ENCODE results near the gene LEMD1.
"Not testable (repeated sequence)": the region's sequence is repeated elsewhere in the genome, so short reads cannot be mapped to it uniquely, and the experiment has no call there.

Gene LEMD1

GRCh38 chr1:205391386-205391785 is 30.5 kb downstream of the LEMD1 start:
- no peak overlapping the region for H3K27ac Mint-ChIP-seq
- peaks cover 45% of the 10 kb centered on the region for H3K27me3 Mint-ChIP-seq (ENCODE audit: low read depth)
- no peaks in the 10 kb centered on the region for H3K4me1 Mint-ChIP-seq (ENCODE audit: low read depth)
- no peak overlapping the region for H3K4me3 Mint-ChIP-seq
- H3K9me3 Mint-ChIP-seq = no peaks in the 10 kb centered on the region
- H3K36me3 Mint-ChIP-seq (ENCODE audit: low read depth) = no peaks in the 10 kb centered on the region

GRCh38 chr1:205387845-205388244 is 34.0 kb downstream of the LEMD1 start:
- Mint-ChIP-seq H3K27ac (no peak overlapping the region), H3K36me3 (ENCODE audit: low read depth) (no peaks in the 10 kb centered on the region), H3K9me3 (no peaks in the 10 kb centered on the region), H3K4me3 (no peak overlapping the region), H3K27me3 (ENCODE audit: low read depth) (peaks cover 22% of the 10 kb centered on the region), H3K4me1 (ENCODE audit: low read depth) (no peaks in the 10 kb centered on the region)

DNA sequence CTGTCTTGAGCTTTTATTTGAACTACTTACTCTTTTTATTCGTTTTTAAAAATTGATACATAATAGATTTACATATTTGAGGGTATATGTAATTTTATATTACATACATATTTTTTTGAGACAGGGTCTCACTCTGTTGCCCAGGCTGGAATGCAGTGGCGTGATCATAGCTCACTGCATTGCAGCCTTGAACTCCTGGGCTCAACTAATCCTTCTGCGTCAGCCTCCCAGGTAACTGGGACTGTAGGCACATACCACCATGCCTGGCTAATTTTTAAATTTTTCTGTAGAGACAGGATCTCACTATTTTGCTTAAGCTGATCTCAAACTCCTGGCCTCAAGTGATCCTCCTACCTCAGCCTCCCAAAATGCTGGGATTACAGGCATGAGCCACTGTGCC is 38.9 kb downstream of the LEMD1 start:
- not testable (repeated sequence) for H3K27me3 Mint-ChIP-seq (ENCODE audit: low read depth); H3K36me3 Mint-ChIP-seq (ENCODE audit: low read depth); H3K27ac Mint-ChIP-seq; H3K9me3 Mint-ChIP-seq; H3K4me3 Mint-ChIP-seq; H3K4me1 Mint-ChIP-seq (ENCODE audit: low read depth)

GRCh38 chr1:205382561-205382960 is 39.3 kb downstream of the LEMD1 start:
- Mint-ChIP-seq H3K4me1 (ENCODE audit: low read depth) (no peaks in the 10 kb centered on the region), H3K36me3 (ENCODE audit: low read depth) (no peaks in the 10 kb centered on the region), H3K27ac (no peak overlapping the region), H3K4me3 (no peak overlapping the region), H3K9me3 (no peaks in the 10 kb centered on the region), H3K27me3 (ENCODE audit: low read depth) (peaks cover 10% of the 10 kb centered on the region)

DNA sequence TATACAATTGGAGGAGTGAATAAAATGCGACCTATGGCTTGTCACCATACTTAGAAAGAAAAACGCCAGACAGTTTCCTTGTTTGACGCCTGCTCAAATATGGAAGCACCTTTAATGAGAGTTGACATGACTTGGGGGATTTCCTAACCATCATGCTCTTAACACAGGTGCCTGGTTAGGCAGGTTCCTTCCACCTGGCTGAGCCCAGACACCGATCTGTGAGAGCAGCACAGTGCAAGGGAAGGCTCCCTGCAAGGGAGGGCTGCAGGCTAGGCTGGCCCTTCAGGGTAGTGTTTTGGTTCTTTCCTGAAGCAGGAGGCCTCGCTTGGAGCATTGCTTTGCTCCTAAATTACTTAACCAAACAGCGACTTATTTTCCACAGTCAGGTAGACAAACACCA is 40.6 kb downstream of the LEMD1 start:
- H3K36me3 Mint-ChIP-seq (ENCODE audit: low read depth) = no peaks in the 10 kb centered on the region
- no peaks in the 10 kb centered on the region for H3K9me3 Mint-ChIP-seq
- H3K4me1 Mint-ChIP-seq (ENCODE audit: low read depth) = no peaks in the 10 kb centered on the region
- no peak overlapping the region for H3K4me3 Mint-ChIP-seq
- H3K27ac Mint-ChIP-seq = no peak overlapping the region
- peaks cover 21% of the 10 kb centered on the region for H3K27me3 Mint-ChIP-seq (ENCODE audit: low read depth)

DNA sequence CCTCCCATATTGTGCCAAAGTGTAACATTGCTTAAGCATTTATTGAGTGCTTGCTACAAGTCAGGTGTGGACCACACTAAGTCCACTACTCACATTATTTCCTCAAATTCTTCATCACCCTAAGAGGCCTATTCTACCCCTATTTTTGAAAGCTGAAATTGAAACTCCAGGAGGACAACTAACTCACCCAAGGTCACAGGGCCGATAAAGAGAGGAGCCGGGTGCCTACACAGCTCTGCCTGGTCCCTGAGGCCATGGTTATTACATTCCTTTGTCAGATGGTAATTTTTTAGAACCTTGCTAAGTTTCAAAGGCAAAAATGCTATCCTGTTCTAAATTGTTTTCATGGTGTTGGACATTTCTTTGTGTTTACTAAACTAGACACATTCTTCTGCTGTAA is 41.0 kb downstream of the LEMD1 start:
- no peak overlapping the region for H3K27ac Mint-ChIP-seq
- no peak overlapping the region for H3K4me3 Mint-ChIP-seq
- no peaks in the 10 kb centered on the region for H3K36me3 Mint-ChIP-seq (ENCODE audit: low read depth)
- no peaks in the 10 kb centered on the region for H3K4me1 Mint-ChIP-seq (ENCODE audit: low read depth)
- no peaks in the 10 kb centered on the region for H3K9me3 Mint-ChIP-seq
- H3K27me3 Mint-ChIP-seq (ENCODE audit: low read depth) = peaks cover 25% of the 10 kb centered on the region

- Mint-ChIP-seq H3K27me3 (ENCODE audit: low read depth) (peaks cover 37% of the 10 kb centered on the region), H3K4me1 (ENCODE audit: low read depth) (peaks cover 6% of the 10 kb centered on the region), H3K9me3 (no peaks in the 10 kb centered on the region), H3K27ac (no peak overlapping the region), H3K4me3 (no peak overlapping the region), H3K36me3 (ENCODE audit: low read depth) (no peaks in the 10 kb centered on the region)
Measured at GRCh38 chr1:205379056-205379455, 42.8 kb downstream of the LEMD1 start.

DNA sequence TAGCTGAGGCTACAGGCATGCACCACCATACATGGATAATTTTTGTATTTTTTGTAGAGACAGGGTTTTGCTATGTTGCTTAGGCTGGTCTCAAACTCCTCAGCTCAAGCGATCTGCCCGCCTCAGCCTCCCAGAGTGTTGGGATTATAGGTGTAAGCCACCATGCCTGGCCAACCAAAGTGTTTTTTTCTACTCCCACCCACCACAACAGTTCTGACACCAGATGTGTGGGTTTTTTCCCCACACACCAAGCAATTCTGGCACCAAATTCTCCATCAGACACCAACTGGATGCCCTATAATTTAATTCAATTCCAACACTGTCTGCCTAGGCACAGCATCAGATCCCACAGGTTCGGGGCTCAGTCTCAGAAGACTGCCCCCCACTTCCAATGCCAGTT is 44.5 kb downstream of the LEMD1 start:
- Mint-ChIP-seq H3K4me3 (no peak overlapping the region), H3K27me3 (ENCODE audit: low read depth) (peaks cover 52% of the 10 kb centered on the region), H3K36me3 (ENCODE audit: low read depth) (no peaks in the 10 kb centered on the region), H3K27ac (no peak overlapping the region), H3K9me3 (no peaks in the 10 kb centered on the region), H3K4me1 (ENCODE audit: low read depth) (peaks cover 10% of the 10 kb centered on the region)

DNA sequence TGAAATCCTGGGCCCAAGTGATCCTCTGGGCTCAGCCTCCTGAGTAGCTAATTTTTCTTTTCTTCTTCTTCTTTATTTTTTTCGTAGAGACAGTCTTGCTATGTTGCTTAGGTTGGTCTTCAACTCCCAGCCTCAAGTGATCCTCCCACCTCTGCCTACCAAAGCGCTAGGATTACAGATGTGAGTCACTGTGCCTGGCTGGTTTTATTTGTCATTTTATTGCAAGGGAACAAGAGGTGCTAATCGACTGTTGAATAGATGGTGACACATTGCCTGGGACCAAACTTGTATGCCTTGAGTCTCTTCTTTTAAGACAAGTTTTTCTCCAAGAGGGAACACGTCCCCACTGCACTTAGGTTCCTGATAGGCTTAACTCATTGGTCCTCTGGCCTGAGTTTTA is 45.1 kb downstream of the LEMD1 start:
- peaks cover 56% of the 10 kb centered on the region for H3K27me3 Mint-ChIP-seq (ENCODE audit: low read depth)
- no peak overlapping the region for H3K27ac Mint-ChIP-seq
- peaks cover 10% of the 10 kb centered on the region for H3K4me1 Mint-ChIP-seq (ENCODE audit: low read depth)
- H3K9me3 Mint-ChIP-seq = no peaks in the 10 kb centered on the region
- no peak overlapping the region for H3K4me3 Mint-ChIP-seq
- H3K36me3 Mint-ChIP-seq (ENCODE audit: low read depth) = no peaks in the 10 kb centered on the region

DNA sequence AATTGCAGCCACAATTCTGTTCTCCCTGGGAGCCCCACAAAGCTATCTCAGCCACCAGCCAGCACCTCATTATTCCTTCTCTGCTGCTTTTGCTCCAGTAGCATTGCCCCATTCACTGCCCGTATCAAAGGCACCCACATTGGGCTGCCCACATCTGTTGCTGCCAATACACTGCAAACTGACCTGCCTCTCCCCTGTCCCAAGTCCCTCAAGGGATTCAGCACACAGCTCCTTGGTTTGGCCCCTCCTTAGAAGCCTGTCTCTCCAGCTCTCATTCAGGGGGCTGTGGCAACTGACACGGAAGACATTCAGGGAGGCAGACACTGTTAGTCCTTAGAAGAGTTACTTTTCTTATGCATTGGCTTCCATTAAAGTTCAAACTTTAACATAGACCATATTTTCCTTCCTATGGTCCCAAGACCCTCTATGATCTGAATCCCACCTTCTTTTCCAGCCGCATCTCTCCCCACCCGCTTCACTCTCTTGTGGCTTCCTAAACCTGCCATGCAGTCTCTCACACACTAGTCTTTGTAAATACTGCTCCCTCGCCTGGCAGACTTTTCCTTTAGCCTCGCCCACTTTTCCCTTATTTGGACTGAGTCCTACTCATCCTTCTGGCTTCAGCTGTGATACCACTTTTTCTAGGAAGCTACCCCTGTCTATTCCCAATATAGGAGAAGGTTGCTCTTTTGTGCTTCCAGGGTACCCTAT is 45.9 kb downstream of the LEMD1 start:
- H3K27ac Mint-ChIP-seq = no peak overlapping the region

GRCh38 chr1:205374210-205375078 is 47.4 kb downstream of the LEMD1 start:
- peaks cover 66% of the 10 kb centered on the region for H3K27me3 Mint-ChIP-seq (ENCODE audit: low read depth)
- H3K4me3 Mint-ChIP-seq = no peak overlapping the region
- H3K9me3 Mint-ChIP-seq = no peaks in the 10 kb centered on the region
- H3K27ac Mint-ChIP-seq = no peak overlapping the region
- no peaks in the 10 kb centered on the region for H3K36me3 Mint-ChIP-seq (ENCODE audit: low read depth)
- H3K4me1 Mint-ChIP-seq (ENCODE audit: low read depth) = peaks cover 10% of the 10 kb centered on the region

More for the DNA sequence above, 45.9 kb downstream of the LEMD1 start:
- H3K4me1 Mint-ChIP-seq (ENCODE audit: low read depth) = peaks cover 10% of the 10 kb centered on the region
- H3K27me3 Mint-ChIP-seq (ENCODE audit: low read depth) = peaks cover 57% of the 10 kb centered on the region
- H3K9me3 Mint-ChIP-seq = no peaks in the 10 kb centered on the region
- H3K4me3 Mint-ChIP-seq = no peak overlapping the region
- H3K36me3 Mint-ChIP-seq (ENCODE audit: low read depth) = no peaks in the 10 kb centered on the region

DNA sequence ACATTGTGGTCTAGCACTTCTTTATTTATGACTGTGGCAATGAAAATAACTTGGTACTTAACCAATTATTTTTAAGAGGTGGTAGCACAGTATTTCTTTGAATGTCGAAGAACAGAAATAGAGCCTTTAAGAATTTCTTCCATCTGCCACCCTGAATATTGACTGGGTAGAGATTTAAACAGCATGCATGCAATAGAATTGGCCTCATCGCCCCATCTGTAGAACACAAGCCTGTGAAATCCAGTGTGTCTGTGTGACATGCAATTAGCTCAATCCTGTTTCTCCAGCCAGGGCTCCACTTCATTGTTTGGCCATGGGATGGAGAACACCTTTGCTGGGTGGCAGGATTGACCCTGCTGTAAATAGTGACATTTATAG is 48.1 kb downstream of the LEMD1 start:
- H3K27ac Mint-ChIP-seq = no peak overlapping the region
- H3K4me3 Mint-ChIP-seq = no peak overlapping the region
- peaks cover 68% of the 10 kb centered on the region for H3K27me3 Mint-ChIP-seq (ENCODE audit: low read depth)
- H3K36me3 Mint-ChIP-seq (ENCODE audit: low read depth) = no peaks in the 10 kb centered on the region
- H3K9me3 Mint-ChIP-seq = no peaks in the 10 kb centered on the region
- H3K4me1 Mint-ChIP-seq (ENCODE audit: low read depth) = peaks cover 10% of the 10 kb centered on the region

- peaks cover 66% of the 10 kb centered on the region for H3K27me3 Mint-ChIP-seq (ENCODE audit: low read depth)
Measured at GRCh38 chr1:205373022-205373797, 48.6 kb downstream of the LEMD1 start.

DNA sequence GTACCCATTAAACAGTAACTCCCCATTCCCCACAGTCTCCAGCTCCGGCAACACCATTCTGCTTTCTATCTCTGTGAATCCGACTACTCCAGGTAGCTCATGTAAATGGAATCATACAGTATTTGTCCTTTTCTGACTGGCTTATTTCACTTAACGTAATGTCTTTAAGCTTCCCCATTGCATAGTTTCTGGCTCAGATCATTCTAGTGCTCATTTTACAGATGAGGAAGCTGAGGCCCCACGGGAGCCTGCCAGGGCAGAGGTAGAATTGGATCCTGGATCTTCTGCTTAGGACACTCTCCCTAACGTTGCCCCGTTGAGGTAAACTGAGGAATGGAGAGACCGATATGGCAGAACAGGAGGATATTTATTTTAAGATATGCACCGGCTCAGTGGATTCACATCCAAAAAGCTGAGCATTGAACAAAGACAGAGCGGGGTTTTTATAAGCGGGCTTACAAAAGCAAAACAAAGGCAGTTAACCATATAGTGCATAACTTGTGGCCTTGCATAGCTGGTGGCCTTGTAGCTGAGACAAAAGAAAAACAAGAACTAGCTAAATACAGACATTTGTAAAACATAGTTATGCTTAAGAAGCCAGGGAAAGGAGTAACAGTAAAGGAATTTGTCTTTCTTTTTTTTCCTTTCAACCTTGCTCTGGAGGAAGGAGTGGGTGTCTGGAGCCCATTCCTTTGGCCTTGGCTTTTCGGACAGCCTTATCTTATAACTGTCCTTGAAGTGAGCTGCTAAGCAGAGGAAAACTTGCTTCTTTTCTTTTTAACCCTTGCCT is 49.8 kb downstream of the LEMD1 start:
- no peak overlapping the region for H3K27ac Mint-ChIP-seq
- H3K4me3 Mint-ChIP-seq = no peak overlapping the region
- peaks cover 10% of the 10 kb centered on the region for H3K4me1 Mint-ChIP-seq (ENCODE audit: low read depth)
- H3K9me3 Mint-ChIP-seq = no peaks in the 10 kb centered on the region
- no peaks in the 10 kb centered on the region for H3K36me3 Mint-ChIP-seq (ENCODE audit: low read depth)
- peaks cover 63% of the 10 kb centered on the region for H3K27me3 Mint-ChIP-seq (ENCODE audit: low read depth)

More at GRCh38 chr1:205373022-205373797, 48.6 kb downstream of the LEMD1 start:
- H3K9me3 Mint-ChIP-seq = no peaks in the 10 kb centered on the region
- peaks cover 10% of the 10 kb centered on the region for H3K4me1 Mint-ChIP-seq (ENCODE audit: low read depth)
- no peak overlapping the region for H3K27ac Mint-ChIP-seq
- H3K4me3 Mint-ChIP-seq = no peak overlapping the region
- H3K36me3 Mint-ChIP-seq (ENCODE audit: low read depth) = no peaks in the 10 kb centered on the region
